NCI-H460 (cell line): ENCODE data around the gene C4BPA. TPM values are rescaled to one million over a fixed set of nuclear protein-coding genes. Genes with fewer than 3 reads are reported as not detected.

Experiments
- DNase-seq: peaks from one replicate; pipeline ENCODE4 v3.0.0-alpha.2; 2016; ENCODE audit warnings: low read depth; ENCODE audit errors: extremely low read depth
- polyA plus RNA-seq: library from polyadenylated mRNA; depleted of rRNA; stranded (reverse); fragments of >200 nt; gene quantifications from 2 replicates; pipeline ENCODE4 v1.2.3, GENCODE V29; 2014; cell fraction: nucleus; rRNA removed
- total RNA-seq: library from RNA; depleted of rRNA; stranded (reverse); fragments of >200 nt; shearing (Covaris generic); gene quantifications from 2 replicates; pipeline ENCODE4 v1.2.3, GENCODE V29; 2014; rRNA removed

C4BPA gene
- total RNA-seq: not detected in 2 replicates
- not detected in 2 replicates for polyA plus RNA-seq

GRCh38 chr1:207103892-207104373 lies at the start of gene C4BPA:
C4BPA (plus strand) TSS chr1:207104233; CDS start chr1:207113026, 8,793 bp downstream.
- DNase-seq: no peak

GRCh38 chr1:207054491-207054890 lies 49.5 kb upstream of the C4BPA start:
- no peak for DNase-seq

DNA sequence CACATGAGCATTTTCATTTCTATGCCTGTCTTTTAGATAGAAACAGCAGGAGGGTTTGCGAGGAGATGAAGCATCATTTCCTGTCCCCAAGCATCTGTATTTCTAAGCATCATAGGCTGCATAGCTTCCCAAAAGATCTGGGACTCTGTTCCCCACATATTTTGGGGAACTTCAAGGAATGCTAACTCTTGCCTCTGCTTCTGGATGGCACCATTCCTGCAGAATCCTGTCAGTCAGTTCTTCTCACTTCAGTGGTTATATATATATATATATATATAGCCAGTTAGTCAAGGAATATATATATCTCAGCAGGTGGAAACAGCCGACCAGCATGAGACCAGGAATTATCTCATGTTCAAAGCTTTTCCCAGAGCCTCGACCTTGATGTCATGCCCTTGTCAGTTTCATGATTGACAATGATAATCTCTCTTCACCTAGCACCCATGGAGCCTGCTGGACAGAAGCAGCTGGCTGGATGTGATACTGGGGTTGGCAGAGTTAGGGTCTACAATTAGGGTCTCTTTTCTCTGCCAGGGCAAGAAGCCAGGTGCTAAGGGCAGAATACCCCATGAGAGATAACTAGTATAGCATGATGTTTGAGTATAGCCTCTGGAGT lies 48.5 kb upstream of the C4BPA start:
- no peak for DNase-seq

GRCh38 chr1:207056673-207057072 lies 47.4 kb upstream of the C4BPA start:
- no peak for DNase-seq

GRCh38 chr1:207058252-207058651 lies 45.8 kb upstream of the C4BPA start:
- no peak for DNase-seq

- no peak for DNase-seq
Measured at GRCh38 chr1:207058878-207059867, 44.9 kb upstream of the C4BPA start.

GRCh38 chr1:207059881-207060280 lies 44.2 kb upstream of the C4BPA start:
- no peak for DNase-seq

- no peak for DNase-seq
Measured at GRCh38 chr1:207060596-207060995, 43.4 kb upstream of the C4BPA start.

GRCh38 chr1:207062058-207062457 lies 42.0 kb upstream of the C4BPA start:
- no peak for DNase-seq

DNA sequence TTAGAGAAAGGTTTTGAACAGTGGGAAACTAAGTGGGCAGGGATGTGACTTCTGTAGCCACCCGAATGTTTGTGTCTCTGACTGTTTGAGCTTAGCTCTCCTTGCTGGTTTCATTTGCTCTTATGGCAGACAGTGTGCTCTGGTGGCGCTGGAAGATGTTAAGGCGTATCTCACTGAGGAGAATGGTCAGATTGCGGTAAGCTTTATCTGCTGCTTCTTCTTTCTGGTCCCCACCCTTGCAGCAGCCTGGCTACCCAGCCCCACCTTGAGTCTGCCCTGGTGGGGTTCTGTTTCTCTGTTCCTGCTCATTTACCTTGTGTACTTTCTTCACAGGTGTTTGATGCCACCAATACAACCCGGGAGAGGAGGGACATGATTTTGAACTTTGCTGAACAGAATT lies 41.0 kb upstream of the C4BPA start:
- DNase-seq: no peak

DNA sequence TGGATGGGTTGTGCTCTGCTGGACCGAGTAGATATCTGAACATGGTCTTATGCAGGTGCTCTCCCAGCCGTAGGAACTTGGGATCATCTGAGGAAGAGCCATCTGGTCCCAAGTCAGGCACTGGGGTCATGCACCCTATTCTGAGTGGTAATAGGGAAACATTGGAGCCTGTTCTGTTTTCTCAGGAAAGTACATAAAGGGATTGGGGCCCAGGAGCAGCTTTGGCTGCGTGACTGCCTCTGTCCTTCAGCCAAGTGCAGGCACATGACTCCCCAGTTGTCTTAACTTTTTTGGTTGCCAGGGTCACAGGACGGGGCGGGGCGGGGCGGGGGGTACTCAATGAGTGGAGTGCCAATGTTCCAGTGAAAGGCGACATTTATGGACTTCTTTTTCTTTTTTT lies 39.5 kb upstream of the C4BPA start:
- no peak for DNase-seq

DNA sequence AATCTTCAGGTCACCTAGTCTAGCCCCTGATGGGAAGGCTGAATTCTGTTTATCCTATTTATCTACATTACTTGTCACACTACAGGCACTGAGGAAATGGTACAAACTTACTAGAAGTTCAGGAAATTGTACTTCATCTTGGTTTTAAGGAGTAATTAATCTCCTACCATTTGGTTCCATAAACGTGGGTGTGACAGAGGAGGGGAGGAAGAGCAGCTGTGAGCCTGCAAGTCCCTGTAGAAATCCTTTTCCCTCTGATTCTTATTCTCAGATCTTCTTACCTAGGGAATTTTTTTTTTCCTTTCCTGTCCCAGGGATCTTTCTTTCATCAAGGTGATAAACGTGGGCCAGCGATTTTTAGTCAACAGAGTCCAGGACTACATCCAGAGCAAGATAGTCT lies 36.8 kb upstream of the C4BPA start:
- no peak for DNase-seq

DNA sequence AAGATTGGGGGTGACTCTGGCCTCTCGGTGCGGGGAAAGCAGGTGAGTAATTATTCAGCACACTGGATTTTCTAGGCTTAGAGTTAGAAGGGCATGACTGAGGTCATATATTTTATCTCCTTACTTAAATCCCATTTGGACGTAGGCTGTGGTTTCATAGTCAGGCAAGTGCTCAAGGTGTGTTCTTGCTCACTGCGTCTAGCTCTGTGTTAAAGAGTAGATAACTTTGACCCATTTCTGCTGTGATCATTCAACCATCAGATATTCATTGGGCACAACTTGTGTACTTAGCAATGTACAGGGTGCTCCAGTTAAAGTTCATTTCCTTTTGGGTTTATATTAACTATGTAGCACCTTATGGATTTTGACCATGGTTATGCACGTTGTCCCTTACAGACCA lies 36.4 kb upstream of the C4BPA start:
- DNase-seq: no peak

DNA sequence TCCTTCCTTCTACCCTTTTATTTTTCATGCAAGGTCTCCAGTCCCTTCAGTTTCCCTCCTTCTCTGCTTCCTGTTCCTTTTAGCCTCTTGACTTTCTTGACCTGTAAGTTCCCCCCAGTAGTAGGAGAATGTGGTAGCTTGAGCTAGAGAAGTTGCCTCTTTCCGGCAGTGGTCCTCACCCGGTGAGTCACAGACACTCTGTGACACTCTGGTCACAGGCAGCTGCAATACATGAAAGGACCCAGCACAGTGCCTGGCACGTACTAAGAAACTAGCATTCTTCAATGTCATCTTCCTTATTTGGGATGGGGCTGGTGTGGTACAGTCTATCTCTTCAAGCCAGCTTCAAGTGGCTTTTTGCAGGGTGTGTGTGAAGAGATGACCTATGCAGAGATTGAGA lies 35.0 kb upstream of the C4BPA start:
- no peak for DNase-seq

GRCh38 chr1:207069858-207070506 lies 34.1 kb upstream of the C4BPA start:
- no peak for DNase-seq

GRCh38 chr1:207070811-207071210 lies 33.2 kb upstream of the C4BPA start:
- DNase-seq: no peak

- DNase-seq: no peak
Measured at GRCh38 chr1:207071426-207071825, 32.6 kb upstream of the C4BPA start.

GRCh38 chr1:207072233-207072632 lies 31.8 kb upstream of the C4BPA start:
- DNase-seq: no peak

GRCh38 chr1:207073906-207074820 lies 29.9 kb upstream of the C4BPA start:
- no peak for DNase-seq
